NK-92 (cell line): ENCODE results near the gene LYRM1.
A peak's percentile ranks its signal among the peaks of the same experiment; 100 is the strongest.
"Not testable (repeated sequence)": the region's sequence is repeated elsewhere in the genome, so short reads cannot be mapped to it uniquely, and the experiment has no call there.

Experiments used
- DNase-seq: peaks from one replicate; lab custom pipeline; 2025; ENCODE audit not compliant: unreplicated experiment; lab: John Stamatoyannopoulos, UW

The LYRM1 gene

GRCh38 chr16:20900299-20901067 is at the start of gene LYRM1, which contains the start of gene DCUN1D3:
Gene LYRM1 (plus strand): TSS chr16:20900771. CDS start chr16:20915556, 14,785 bp downstream.
Gene DCUN1D3 (minus strand): TSS chr16:20900358. CDS start chr16:20862538, 37,820 bp downstream.
- peak; percentile 62 for DNase-seq

GRCh38 chr16:20850981-20851380 is 49.6 kb upstream of the LYRM1 start:
- DNase-seq = no peak

- no peak for DNase-seq
These were observed 49.0 kb upstream of the LYRM1 start for GRCh38 chr16:20851601-20852000.

GRCh38 chr16:20853143-20853542 is 47.4 kb upstream of the LYRM1 start:
- no peak for DNase-seq

GRCh38 chr16:20853981-20854620 is 46.5 kb upstream of the LYRM1 start:
- no peak for DNase-seq

GRCh38 chr16:20854963-20855362 is 45.6 kb upstream of the LYRM1 start:
- no peak for DNase-seq

GRCh38 chr16:20857281-20857680 is 43.3 kb upstream of the LYRM1 start:
- no peak for DNase-seq

- DNase-seq = no peak
These were observed 41.3 kb upstream of the LYRM1 start for GRCh38 chr16:20859229-20859628.

GRCh38 chr16:20859699-20860098 is 40.9 kb upstream of the LYRM1 start:
- DNase-seq = no peak

GRCh38 chr16:20860361-20860760 is 40.2 kb upstream of the LYRM1 start:
- DNase-seq = no peak

- not testable (repeated sequence) for DNase-seq
These were observed 39.6 kb upstream of the LYRM1 start for GRCh38 chr16:20860995-20861394.

GRCh38 chr16:20862162-20862960 is 38.2 kb upstream of the LYRM1 start:
- no peak for DNase-seq

- DNase-seq = not testable (repeated sequence)
These were observed 36.2 kb upstream of the LYRM1 start for GRCh38 chr16:20864376-20864775.

GRCh38 chr16:20865420-20866131 is 35.0 kb upstream of the LYRM1 start:
- no peak for DNase-seq

- DNase-seq = no peak
These were observed 34.3 kb upstream of the LYRM1 start for GRCh38 chr16:20866145-20866772.

GRCh38 chr16:20866801-20867200 is 33.8 kb upstream of the LYRM1 start:
- DNase-seq = no peak

- no peak for DNase-seq
These were observed 33.0 kb upstream of the LYRM1 start for GRCh38 chr16:20867585-20867984.

GRCh38 chr16:20868890-20869289 is 31.7 kb upstream of the LYRM1 start:
- DNase-seq = no peak

- DNase-seq = no peak
These were observed 30.3 kb upstream of the LYRM1 start for GRCh38 chr16:20870122-20870820.

GRCh38 chr16:20871258-20871657 is 29.3 kb upstream of the LYRM1 start:
- no peak for DNase-seq
